Measurements from ENCODE around the gene LDHAL6A. TPM values are rescaled to one million over a fixed set of nuclear protein-coding genes. Genes with fewer than 3 reads are reported as not detected.

Gene LDHAL6A
- polyA plus RNA-seq, 1 donor from 2014 or later = not detected

DNA sequence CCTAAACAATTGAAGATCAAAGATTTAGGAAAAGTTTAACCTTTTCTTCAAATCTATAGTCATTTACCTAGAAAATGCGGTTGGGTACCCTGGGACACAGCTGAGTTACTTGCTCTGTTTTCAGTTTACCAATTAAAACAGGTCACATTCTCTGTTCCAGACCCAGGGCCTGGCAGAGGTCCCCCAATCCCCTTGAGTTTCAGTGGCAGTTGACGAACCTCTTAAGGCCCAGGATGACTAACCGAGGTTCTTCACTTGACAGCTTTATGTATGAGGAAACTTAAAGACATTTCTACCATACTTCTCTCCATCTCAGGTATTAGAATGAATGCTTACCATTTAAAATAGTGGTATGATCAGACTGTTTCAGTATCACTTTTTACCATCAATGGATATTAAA, 16.3 kb downstream of the LDHAL6A start:
- Histone ChIP-seq H3K9ac (ENCODE audit: low read length) (no peak overlapping the region), H3K36me3 (ENCODE audit: insufficient read depth, low read length) (no peaks in the 10 kb centered on the region), H3K4me2 (ENCODE audit: low read length) (no peak overlapping the region), H3F3A (ENCODE audit: insufficient read depth, low read length, poor library complexity, severe bottlenecking) (no peaks in the 10 kb centered on the region), H3K9me3 (ENCODE audit: low read length) (no peaks in the 10 kb centered on the region), H3K27ac (ENCODE audit: low read length) (no peak overlapping the region), H4K20me1 (ENCODE audit: insufficient read depth) (no peaks in the 10 kb centered on the region), H3K9me2 (ENCODE audit: insufficient read depth, low read length) (no peaks in the 10 kb centered on the region), H2AFZ (ENCODE audit: low read depth, low read length) (no peak overlapping the region), H3K79me2 (replicated peaks; ENCODE audit: insufficient read depth, low read length) (no peaks in the 10 kb centered on the region), H3K27me3 (ENCODE audit: insufficient read depth, low read depth, low read length) (no peaks in the 10 kb centered on the region), H3K4me3 (ENCODE audit: low read length) (no peak overlapping the region)
- TF ChIP-seq, protein P1, sequence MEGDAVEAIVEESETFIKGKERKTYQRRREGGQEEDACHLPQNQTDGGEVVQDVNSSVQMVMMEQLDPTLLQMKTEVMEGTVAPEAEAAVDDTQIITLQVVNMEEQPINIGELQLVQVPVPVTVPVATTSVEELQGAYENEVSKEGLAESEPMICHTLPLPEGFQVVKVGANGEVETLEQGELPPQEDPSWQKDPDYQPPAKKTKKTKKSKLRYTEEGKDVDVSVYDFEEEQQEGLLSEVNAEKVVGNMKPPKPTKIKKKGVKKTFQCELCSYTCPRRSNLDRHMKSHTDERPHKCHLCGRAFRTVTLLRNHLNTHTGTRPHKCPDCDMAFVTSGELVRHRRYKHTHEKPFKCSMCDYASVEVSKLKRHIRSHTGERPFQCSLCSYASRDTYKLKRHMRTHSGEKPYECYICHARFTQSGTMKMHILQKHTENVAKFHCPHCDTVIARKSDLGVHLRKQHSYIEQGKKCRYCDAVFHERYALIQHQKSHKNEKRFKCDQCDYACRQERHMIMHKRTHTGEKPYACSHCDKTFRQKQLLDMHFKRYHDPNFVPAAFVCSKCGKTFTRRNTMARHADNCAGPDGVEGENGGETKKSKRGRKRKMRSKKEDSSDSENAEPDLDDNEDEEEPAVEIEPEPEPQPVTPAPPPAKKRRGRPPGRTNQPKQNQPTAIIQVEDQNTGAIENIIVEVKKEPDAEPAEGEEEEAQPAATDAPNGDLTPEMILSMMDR (IDR thresholded peaks at IDR 0.05; ENCODE audit: poor library complexity, severe bottlenecking) = no peak
- TF ChIP-seq POLR2AphosphoS5 (IDR thresholded peaks at IDR 0.05) (no peak), MXI1 (conservative IDR thresholded peaks at IDR 0.05; ENCODE audit: poor library complexity, severe bottlenecking) (no peak)

DNA sequence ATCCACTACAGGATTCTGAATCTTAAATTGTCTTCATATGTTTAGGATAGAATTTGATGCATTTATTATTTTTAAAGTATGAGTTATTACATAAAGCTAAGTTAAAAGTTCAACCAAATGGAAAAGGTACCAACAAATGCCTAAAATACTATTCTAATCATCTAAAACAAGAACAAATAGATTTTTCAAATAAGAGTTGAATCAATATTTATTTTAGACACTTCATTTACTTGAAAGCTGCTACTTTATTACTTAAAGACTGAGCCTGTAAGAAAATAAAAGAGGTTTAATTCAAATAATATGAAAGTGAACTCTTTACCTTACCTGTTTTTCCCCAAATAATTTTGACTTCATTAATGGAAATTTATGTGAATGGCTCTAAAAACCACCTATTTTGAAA, 16.9 kb downstream of the LDHAL6A start:
- Histone ChIP-seq H3K36me3 (ENCODE audit: insufficient read depth, low read length) (no peaks in the 10 kb centered on the region), H3K9me2 (ENCODE audit: insufficient read depth, low read length) (no peaks in the 10 kb centered on the region)

DNA sequence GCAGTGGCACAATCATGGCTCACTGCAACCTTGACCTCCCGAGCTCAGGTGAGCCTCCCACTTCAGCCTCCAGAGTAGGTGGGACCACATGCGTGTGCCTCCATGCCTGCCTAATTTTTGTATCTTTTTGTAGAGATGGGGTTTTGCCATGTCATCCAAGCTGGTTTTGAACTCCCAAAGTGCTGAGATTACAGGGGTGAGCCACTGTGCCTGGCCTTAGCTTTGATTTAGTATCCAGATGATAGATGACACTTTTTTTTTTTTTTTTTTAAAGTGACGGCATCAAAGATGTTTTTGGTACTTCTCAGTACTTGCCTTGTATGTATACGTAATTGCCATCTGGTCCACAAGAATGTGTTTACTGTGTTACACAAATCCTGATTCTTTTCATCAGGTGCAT, 23.4 kb downstream of the LDHAL6A start:
- Histone ChIP-seq H3K27me3 (ENCODE audit: insufficient read depth, low read depth, low read length) (no peaks in the 10 kb centered on the region), H3K9me3 (ENCODE audit: low read length) (no peaks in the 10 kb centered on the region), H3K9me2 (ENCODE audit: insufficient read depth, low read length) (no peaks in the 10 kb centered on the region), H3K27ac (ENCODE audit: low read length) (no peak overlapping the region), H3K36me3 (ENCODE audit: insufficient read depth, low read length) (peaks cover 11% of the 10 kb centered on the region), H2AFZ (ENCODE audit: low read depth, low read length) (no peak overlapping the region), H3K9ac (ENCODE audit: low read length) (no peak overlapping the region), H3K79me2 (replicated peaks; ENCODE audit: insufficient read depth, low read length) (no peaks in the 10 kb centered on the region), H3K4me2 (ENCODE audit: low read length) (no peak overlapping the region), H3F3A (ENCODE audit: insufficient read depth, low read length, poor library complexity, severe bottlenecking) (no peaks in the 10 kb centered on the region), H3K4me3 (ENCODE audit: low read length) (no peak overlapping the region), H4K20me1 (ENCODE audit: insufficient read depth) (no peaks in the 10 kb centered on the region)
- TF ChIP-seq TAF1 (IDR thresholded peaks at IDR 0.05; ENCODE audit: low read depth) (no peak), POLR2AphosphoS5 (IDR thresholded peaks at IDR 0.05) (no peak), RAD21 (conservative IDR thresholded peaks at IDR 0.05) (no peak), EZH2 (IDR thresholded peaks at IDR 0.05; ENCODE audit: borderline replicate concordance, insufficient read depth, low read length, poor library complexity, severe bottlenecking) (no peak), MXI1 (conservative IDR thresholded peaks at IDR 0.05; ENCODE audit: poor library complexity, severe bottlenecking) (no peak), EP300 (conservative IDR thresholded peaks at IDR 0.05; ENCODE audit: poor library complexity, severe bottlenecking) (no peak), SMC3 (conservative IDR thresholded peaks at IDR 0.05; ENCODE audit: poor library complexity) (no peak)
- TF ChIP-seq, protein P1 (IDR thresholded peaks at IDR 0.05; ENCODE audit: poor library complexity, severe bottlenecking) = no peak
- TF ChIP-seq, protein P2, sequence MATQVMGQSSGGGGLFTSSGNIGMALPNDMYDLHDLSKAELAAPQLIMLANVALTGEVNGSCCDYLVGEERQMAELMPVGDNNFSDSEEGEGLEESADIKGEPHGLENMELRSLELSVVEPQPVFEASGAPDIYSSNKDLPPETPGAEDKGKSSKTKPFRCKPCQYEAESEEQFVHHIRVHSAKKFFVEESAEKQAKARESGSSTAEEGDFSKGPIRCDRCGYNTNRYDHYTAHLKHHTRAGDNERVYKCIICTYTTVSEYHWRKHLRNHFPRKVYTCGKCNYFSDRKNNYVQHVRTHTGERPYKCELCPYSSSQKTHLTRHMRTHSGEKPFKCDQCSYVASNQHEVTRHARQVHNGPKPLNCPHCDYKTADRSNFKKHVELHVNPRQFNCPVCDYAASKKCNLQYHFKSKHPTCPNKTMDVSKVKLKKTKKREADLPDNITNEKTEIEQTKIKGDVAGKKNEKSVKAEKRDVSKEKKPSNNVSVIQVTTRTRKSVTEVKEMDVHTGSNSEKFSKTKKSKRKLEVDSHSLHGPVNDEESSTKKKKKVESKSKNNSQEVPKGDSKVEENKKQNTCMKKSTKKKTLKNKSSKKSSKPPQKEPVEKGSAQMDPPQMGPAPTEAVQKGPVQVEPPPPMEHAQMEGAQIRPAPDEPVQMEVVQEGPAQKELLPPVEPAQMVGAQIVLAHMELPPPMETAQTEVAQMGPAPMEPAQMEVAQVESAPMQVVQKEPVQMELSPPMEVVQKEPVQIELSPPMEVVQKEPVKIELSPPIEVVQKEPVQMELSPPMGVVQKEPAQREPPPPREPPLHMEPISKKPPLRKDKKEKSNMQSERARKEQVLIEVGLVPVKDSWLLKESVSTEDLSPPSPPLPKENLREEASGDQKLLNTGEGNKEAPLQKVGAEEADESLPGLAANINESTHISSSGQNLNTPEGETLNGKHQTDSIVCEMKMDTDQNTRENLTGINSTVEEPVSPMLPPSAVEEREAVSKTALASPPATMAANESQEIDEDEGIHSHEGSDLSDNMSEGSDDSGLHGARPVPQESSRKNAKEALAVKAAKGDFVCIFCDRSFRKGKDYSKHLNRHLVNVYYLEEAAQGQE (IDR thresholded peaks at IDR 0.05; ENCODE audit: borderline replicate concordance) = no peak

More for the DNA sequence above, 16.9 kb downstream of the LDHAL6A start:
- no peak for TF ChIP-seq SMC3 (conservative IDR thresholded peaks at IDR 0.05; ENCODE audit: poor library complexity)
- TF ChIP-seq RAD21 (conservative IDR thresholded peaks at IDR 0.05) = no peak
- no peaks in the 10 kb centered on the region for H3K79me2 ChIP-seq (replicated peaks; ENCODE audit: insufficient read depth, low read length)
- no peak overlapping the region for H3K27ac ChIP-seq (ENCODE audit: low read length)
- no peaks in the 10 kb centered on the region for H3K9me3 ChIP-seq (ENCODE audit: low read length)
- no peak overlapping the region for H3K4me2 ChIP-seq (ENCODE audit: low read length)
- no peak overlapping the region for H3K4me3 ChIP-seq (ENCODE audit: low read length)
- no peaks in the 10 kb centered on the region for H3K27me3 ChIP-seq (ENCODE audit: insufficient read depth, low read depth, low read length)
- no peak overlapping the region for H2AFZ ChIP-seq (ENCODE audit: low read depth, low read length)
- no peaks in the 10 kb centered on the region for H3F3A ChIP-seq (ENCODE audit: insufficient read depth, low read length, poor library complexity, severe bottlenecking)
- no peaks in the 10 kb centered on the region for H4K20me1 ChIP-seq (ENCODE audit: insufficient read depth)
- H3K9ac ChIP-seq (ENCODE audit: low read length) = no peak overlapping the region

All from neural cell (in vitro differentiated cells).